Endothelial cell of umbilical vein (primary cell): ENCODE results near the gene MACROD2.

ENCODE experiments used
- EZH2 ChIP-seq: IDR thresholded peaks from 2 replicates; pipeline ENCODE4 v1.6.1; 2012; ENCODE audit warnings: borderline replicate concordance, low read depth, mild to moderate bottlenecking, moderate library complexity, low read length, inconsistent platforms; ENCODE audit not compliant: severe bottlenecking
- GATA2 ChIP-seq: IDR thresholded peaks from 2 replicates; pipeline ENCODE4 v1.7.0; 2011; ENCODE audit warnings: low read depth, mild to moderate bottlenecking, moderate library complexity, mixed read lengths, low read length; ENCODE audit not compliant: insufficient read length, insufficient read depth
- POLR2A ChIP-seq: IDR thresholded peaks from 2 replicates; pipeline ENCODE4 v1.6.1; 2012; ENCODE audit warnings: low read depth, mild to moderate bottlenecking, control low read depth, low read length
- TF ChIP-seq, protein P1 (sequence below): IDR thresholded peaks from 2 replicates; pipeline ENCODE4 v1.6.1; 2011; ENCODE audit not compliant: insufficient read depth, insufficient read length
- TF ChIP-seq, protein P2 (sequence below), 2 donors: IDR thresholded peaks; 1 replicate in 1 of 2; 2 replicates in 1 of 2; pipeline ENCODE4 v1.5.1; 2011; ENCODE audit warnings: low read length in 2 of 2, mild to moderate bottlenecking in 2 of 2, moderate library complexity in 2 of 2, control low read depth in 1 of 2, inconsistent platforms in 1 of 2, low read depth in 1 of 2; ENCODE audit not compliant: insufficient read depth in 1 of 2; ENCODE audit errors: extremely low read depth in 1 of 2

DNA sequence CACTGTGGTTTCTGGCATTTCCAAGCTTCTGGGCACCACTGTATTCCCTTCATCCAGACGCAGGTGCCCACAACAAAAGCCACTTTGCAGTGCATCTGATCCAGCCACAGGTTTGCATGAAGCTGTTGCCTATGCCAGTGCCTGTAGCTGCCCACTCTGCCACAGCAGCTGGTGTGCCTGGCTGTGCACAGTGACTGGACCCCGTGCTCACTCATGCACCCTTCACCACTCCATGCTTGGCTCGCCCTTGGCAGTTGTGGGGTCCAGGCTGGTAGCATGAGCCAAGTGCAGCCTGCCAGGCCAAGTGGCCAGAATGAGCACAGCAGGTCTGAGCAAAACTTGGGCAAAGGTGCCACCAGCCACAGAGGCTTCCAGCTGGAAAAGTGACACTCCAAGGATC lies 47.6 kb upstream of the MACROD2 start:
- TF ChIP-seq, protein P1, sequence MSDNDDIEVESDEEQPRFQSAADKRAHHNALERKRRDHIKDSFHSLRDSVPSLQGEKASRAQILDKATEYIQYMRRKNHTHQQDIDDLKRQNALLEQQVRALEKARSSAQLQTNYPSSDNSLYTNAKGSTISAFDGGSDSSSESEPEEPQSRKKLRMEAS = no peak
- TF ChIP-seq GATA2 (no peak), POLR2A (no peak), EZH2 (no peak)
- TF ChIP-seq, protein P2, sequence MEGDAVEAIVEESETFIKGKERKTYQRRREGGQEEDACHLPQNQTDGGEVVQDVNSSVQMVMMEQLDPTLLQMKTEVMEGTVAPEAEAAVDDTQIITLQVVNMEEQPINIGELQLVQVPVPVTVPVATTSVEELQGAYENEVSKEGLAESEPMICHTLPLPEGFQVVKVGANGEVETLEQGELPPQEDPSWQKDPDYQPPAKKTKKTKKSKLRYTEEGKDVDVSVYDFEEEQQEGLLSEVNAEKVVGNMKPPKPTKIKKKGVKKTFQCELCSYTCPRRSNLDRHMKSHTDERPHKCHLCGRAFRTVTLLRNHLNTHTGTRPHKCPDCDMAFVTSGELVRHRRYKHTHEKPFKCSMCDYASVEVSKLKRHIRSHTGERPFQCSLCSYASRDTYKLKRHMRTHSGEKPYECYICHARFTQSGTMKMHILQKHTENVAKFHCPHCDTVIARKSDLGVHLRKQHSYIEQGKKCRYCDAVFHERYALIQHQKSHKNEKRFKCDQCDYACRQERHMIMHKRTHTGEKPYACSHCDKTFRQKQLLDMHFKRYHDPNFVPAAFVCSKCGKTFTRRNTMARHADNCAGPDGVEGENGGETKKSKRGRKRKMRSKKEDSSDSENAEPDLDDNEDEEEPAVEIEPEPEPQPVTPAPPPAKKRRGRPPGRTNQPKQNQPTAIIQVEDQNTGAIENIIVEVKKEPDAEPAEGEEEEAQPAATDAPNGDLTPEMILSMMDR (IDR thresholded peaks at IDR 0.05; ENCODE audit: extremely low read depth in 1 of 2, insufficient read depth in 1 of 2, low read depth in 1 of 2, low read length in 2 of 2) = no peak
